Karpas-422 (cell line): ENCODE results near the gene TRIM28. TPM values are rescaled to one million over a fixed set of nuclear protein-coding genes. Genes with fewer than 3 reads are reported as not detected.

Source experiments
- DNase-seq: peaks from one replicate; pipeline ENCODE4 v3.0.0-alpha.2; 2015
- H2AFZ ChIP-seq: fragments of 200-600 bp; sonication (generic); 2 replicates; pipeline ENCODE4 v1.6.1; 2014; ENCODE audit warnings: antibody characterized with exemption, low read length, mixed read lengths
- H3K27ac ChIP-seq: fragments of 200-600 bp; sonication (generic); 2 replicates; pipeline ENCODE4 v1.5.1; 2014; ENCODE audit warnings: mild to moderate bottlenecking, low read length, moderate library complexity
- H3K27me3 ChIP-seq: fragments of 200-600 bp; sonication (generic); 2 replicates; pipeline ENCODE4 v1.6.1; 2014; ENCODE audit warnings: low read length, mixed read lengths
- H3K36me3 ChIP-seq: fragments of 200-600 bp; sonication (generic); 2 replicates; pipeline ENCODE4 v1.6.1; 2014; ENCODE audit warnings: low read length, mixed read lengths; ENCODE audit not compliant: insufficient read depth
- H3K4me1 ChIP-seq: fragments of 200-600 bp; sonication (generic); 2 replicates; pipeline ENCODE4 v1.6.1; 2014; ENCODE audit warnings: mild to moderate bottlenecking, low read length, mixed read lengths
- H3K4me2 ChIP-seq: fragments of 200-600 bp; sonication (generic); 2 replicates; pipeline ENCODE4 v1.6.1; 2014; ENCODE audit warnings: low read length, low read depth, mild to moderate bottlenecking; ENCODE audit not compliant: poor library complexity, severe bottlenecking
- H3K4me3 ChIP-seq: fragments of 200-600 bp; sonication (generic); 2 replicates; pipeline ENCODE4 v1.5.1; 2014; ENCODE audit warnings: mild to moderate bottlenecking, antibody characterized with exemption, low read length, mixed read lengths
- H3K79me2 ChIP-seq: fragments of 200-600 bp; sonication (generic); 2 replicates; pipeline ENCODE4 v1.6.1; 2014; ENCODE audit warnings: mild to moderate bottlenecking, low read length, mixed read lengths
- H3K9ac ChIP-seq: fragments of 200-600 bp; sonication (generic); 2 replicates; pipeline ENCODE4 v1.6.0; 2014; ENCODE audit warnings: low read length
- H3K9me2 ChIP-seq: fragments of 200-600 bp; sonication (generic), shearing (Covaris generic); replicated peaks from 2 replicates; pipeline ENCODE4 v1.6.0; 2014; ENCODE audit warnings: mild to moderate bottlenecking, low read length, moderate library complexity; ENCODE audit not compliant: insufficient read depth
- H3K9me3 ChIP-seq: fragments of 300-700, 200-600 bp; sonication (generic); 2 replicates; pipeline ENCODE4 v1.6.1; 2014; ENCODE audit warnings: low read length, mixed read lengths
- H4K20me1 ChIP-seq: fragments of 200-600 bp; sonication (generic); 2 replicates; pipeline ENCODE4 v1.6.1; 2014; ENCODE audit warnings: mild to moderate bottlenecking, antibody characterized with exemption, low read length, low read depth; ENCODE audit not compliant: insufficient read depth
- total RNA-seq: library from RNA; depleted of rRNA; stranded (reverse); fragments of >200 nt; shearing (Covaris generic); gene quantifications from 2 replicates; pipeline ENCODE4 v1.2.3, GENCODE V29; 2014; ENCODE audit warnings: low replicate concordance

Gene TRIM28
- total RNA-seq, 1 experiment from 2014 or later: 142 TPM

GRCh38 chr19:58510084-58510862 is 33.6 kb upstream of the TRIM28 start:
- H3K9ac ChIP-seq: no peak overlapping the region
- H3K4me1 ChIP-seq: peaks cover 14% of the 10 kb centered on the region
- DNase-seq: no peak
- no peak overlapping the region for H2AFZ ChIP-seq
- H3K9me2 ChIP-seq: no peaks in the 10 kb centered on the region
- peaks cover 4% of the 10 kb centered on the region; the same call in 1 of the 2 replicates for H3K9me3 ChIP-seq
- no peaks in the 10 kb centered on the region for H3K36me3 ChIP-seq
- no peak overlapping the region for H3K4me2 ChIP-seq
- no peaks in the 10 kb centered on the region for H4K20me1 ChIP-seq
- no peaks in the 10 kb centered on the region for H3K27me3 ChIP-seq
- H3K4me3 ChIP-seq: no peak overlapping the region
- H3K27ac ChIP-seq: no peak overlapping the region
- H3K79me2 ChIP-seq: peaks cover 11% of the 10 kb centered on the region

GRCh38 chr19:58511353-58512208 is 32.3 kb upstream of the TRIM28 start, which contains the start of gene SLC27A5:
SLC27A5 (minus strand) TSS chr19:58511992; CDS start chr19:58511955, 37 bp downstream.
- H3K4me2 ChIP-seq: no peak within 1 kb of the TSS

GRCh38 chr19:58513213-58513693 is 30.6 kb upstream of the TRIM28 start:
- no peak overlapping the region; the same call in 1 of the 2 replicates for H2AFZ ChIP-seq
- no peaks in the 10 kb centered on the region for H4K20me1 ChIP-seq
- no peak overlapping the region for H3K27ac ChIP-seq
- H3K4me2 ChIP-seq: peak overlapping the region; percentile 90
- peaks cover 25% of the 10 kb centered on the region for H3K4me1 ChIP-seq
- no peaks in the 10 kb centered on the region for H3K9me2 ChIP-seq
- H3K36me3 ChIP-seq: no peaks in the 10 kb centered on the region
- no peak for DNase-seq
- peak overlapping the region; percentile 88; the same call in 1 of the 2 replicates for H3K4me3 ChIP-seq
- H3K79me2 ChIP-seq: peaks cover 21% of the 10 kb centered on the region
- H3K27me3 ChIP-seq: no peaks in the 10 kb centered on the region
- H3K9ac ChIP-seq: peak overlapping the region; percentile 97
- no peaks in the 10 kb centered on the region for H3K9me3 ChIP-seq

More at GRCh38 chr19:58511353-58512208, 32.3 kb upstream of the TRIM28 start, which contains the start of gene SLC27A5:
- Histone ChIP-seq H3K27ac (no peak within 1 kb of the TSS), H4K20me1 (no peaks in the 10 kb centered on the region), H2AFZ (no peak within 1 kb of the TSS), H3K36me3 (no peaks in the 10 kb centered on the region), H3K4me3 (no peak within 1 kb of the TSS), H3K9ac (no peak within 1 kb of the TSS), H3K4me1 (peaks cover 22% of the 10 kb centered on the region), H3K9me2 (no peaks in the 10 kb centered on the region), H3K79me2 (peaks cover 21% of the 10 kb centered on the region), H3K27me3 (no peaks in the 10 kb centered on the region), H3K9me3 (peaks cover 4% of the 10 kb centered on the region; the same call in 1 of the 2 replicates)
- no peak for DNase-seq

- H3K79me2 ChIP-seq: peaks cover 21% of the 10 kb centered on the region
- peak overlapping the region; percentile 90 for H3K4me2 ChIP-seq
- H3K4me3 ChIP-seq: peak overlapping the region; percentile 88
- H3K9ac ChIP-seq: peak overlapping the region; percentile 97
- H3K27ac ChIP-seq: peak overlapping the region; percentile 73
- H4K20me1 ChIP-seq: no peaks in the 10 kb centered on the region
- H2AFZ ChIP-seq: peak overlapping the region; percentile 51; the same call in 1 of the 2 replicates
- DNase-seq: peak; percentile 100
- no peaks in the 10 kb centered on the region for H3K27me3 ChIP-seq
- H3K4me1 ChIP-seq: peaks cover 30% of the 10 kb centered on the region
- H3K9me2 ChIP-seq: no peaks in the 10 kb centered on the region
- H3K36me3 ChIP-seq: no peaks in the 10 kb centered on the region
- H3K9me3 ChIP-seq: no peaks in the 10 kb centered on the region
Measured at GRCh38 chr19:58513694-58514563, 29.9 kb upstream of the TRIM28 start.

GRCh38 chr19:58514564-58515022 is 29.3 kb upstream of the TRIM28 start:
- H3K27ac ChIP-seq: peak overlapping the region; percentile 73
- H3K4me2 ChIP-seq: peak overlapping the region; percentile 90
- H3K9me2 ChIP-seq: no peaks in the 10 kb centered on the region
- no peak overlapping the region for H2AFZ ChIP-seq
- H3K36me3 ChIP-seq: no peaks in the 10 kb centered on the region
- peak; percentile 58 for DNase-seq
- H3K4me1 ChIP-seq: peaks cover 30% of the 10 kb centered on the region
- peak overlapping the region; percentile 88 for H3K4me3 ChIP-seq
- H4K20me1 ChIP-seq: no peaks in the 10 kb centered on the region
- no peaks in the 10 kb centered on the region for H3K9me3 ChIP-seq
- peak overlapping the region; percentile 97 for H3K9ac ChIP-seq
- H3K27me3 ChIP-seq: no peaks in the 10 kb centered on the region
- peaks cover 21% of the 10 kb centered on the region for H3K79me2 ChIP-seq

GRCh38 chr19:58515259-58515658 is 28.6 kb upstream of the TRIM28 start:
- peak overlapping the region; percentile 62 for H3K27ac ChIP-seq
- peaks cover 31% of the 10 kb centered on the region for H3K4me1 ChIP-seq
- peak overlapping the region; percentile 90 for H3K4me2 ChIP-seq
- no peaks in the 10 kb centered on the region for H3K36me3 ChIP-seq
- H3K9me2 ChIP-seq: no peaks in the 10 kb centered on the region
- H3K27me3 ChIP-seq: no peaks in the 10 kb centered on the region
- H3K79me2 ChIP-seq: peaks cover 21% of the 10 kb centered on the region
- H2AFZ ChIP-seq: no peak overlapping the region
- peak overlapping the region; percentile 97 for H3K9ac ChIP-seq
- H4K20me1 ChIP-seq: no peaks in the 10 kb centered on the region
- no peaks in the 10 kb centered on the region for H3K9me3 ChIP-seq
- DNase-seq: peak; percentile 63
- peak overlapping the region; percentile 88; the same call in 1 of the 2 replicates for H3K4me3 ChIP-seq

- H3K4me3 ChIP-seq: no peak overlapping the region
- no peak overlapping the region for H3K27ac ChIP-seq
- H3K79me2 ChIP-seq: peaks cover 21% of the 10 kb centered on the region
- peak overlapping the region; percentile 90 for H3K4me2 ChIP-seq
- H3K4me1 ChIP-seq: peaks cover 34% of the 10 kb centered on the region
- no peaks in the 10 kb centered on the region for H3K9me3 ChIP-seq
- peak; percentile 39 for DNase-seq
- peak overlapping the region; percentile 97; the same call in 1 of the 2 replicates for H3K9ac ChIP-seq
- no peaks in the 10 kb centered on the region for H4K20me1 ChIP-seq
- no peaks in the 10 kb centered on the region for H3K9me2 ChIP-seq
- H3K27me3 ChIP-seq: no peaks in the 10 kb centered on the region
- no peak overlapping the region for H2AFZ ChIP-seq
- H3K36me3 ChIP-seq: no peaks in the 10 kb centered on the region
Measured at GRCh38 chr19:58516246-58516836, 27.5 kb upstream of the TRIM28 start.
